AG10803 (cell line): Measurements from ENCODE around the gene ITSN1.
A peak's percentile ranks its signal among the peaks of the same experiment; 100 is the strongest.

Experiments used
- DNase-seq: peaks from one replicate; pipeline ENCODE4 v3.0.0; 2010; ENCODE audit warnings: low read depth
- H3K4me3 ChIP-seq: 2 replicates; pipeline ENCODE4 v1.5.1; 2011; ENCODE audit warnings: mild to moderate bottlenecking, low read length, control low read depth
- TF ChIP-seq, protein P1 (sequence below): conservative IDR thresholded peaks from 2 replicates; pipeline ENCODE4 v1.5.1; 2011; ENCODE audit warnings: mild to moderate bottlenecking, low read length, control low read depth, inconsistent platforms

ITSN1 gene

DNA sequence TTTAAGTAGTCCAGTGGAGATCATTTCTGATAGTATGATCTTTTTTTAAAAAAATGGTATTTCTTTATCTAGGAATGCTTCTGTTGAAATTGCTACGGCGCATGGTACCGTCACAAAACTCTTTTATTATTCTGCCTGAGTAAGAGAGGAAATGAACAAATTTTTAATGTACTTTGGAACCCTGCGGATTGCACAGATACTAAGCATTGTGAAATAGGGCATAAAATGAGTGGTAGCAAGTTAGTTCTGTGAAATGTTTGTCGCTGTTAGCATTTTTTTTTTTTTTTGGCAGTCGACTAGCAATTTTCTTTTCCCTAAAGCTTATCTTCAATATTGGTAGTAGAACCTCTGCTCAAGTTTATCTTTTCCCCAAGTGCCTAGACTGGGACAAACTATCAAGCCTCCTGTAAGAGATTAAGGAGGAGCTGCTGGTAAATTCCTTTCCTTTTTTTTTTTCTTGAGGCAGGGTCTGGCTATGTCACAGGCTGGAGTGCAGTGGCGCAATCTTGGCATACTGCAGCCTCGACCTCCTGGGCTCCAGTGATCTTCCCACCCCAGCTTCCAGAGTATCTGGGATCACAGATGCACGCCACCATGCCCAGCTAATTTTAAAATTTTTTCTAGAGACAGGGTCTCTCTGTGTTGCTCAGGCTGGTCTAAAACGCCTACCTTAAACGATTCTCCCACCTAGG lies 2.2 kb downstream of the ITSN1 start:
- H3K4me3 ChIP-seq, result peak overlapping the region; percentile 79
- TF ChIP-seq, protein P1, sequence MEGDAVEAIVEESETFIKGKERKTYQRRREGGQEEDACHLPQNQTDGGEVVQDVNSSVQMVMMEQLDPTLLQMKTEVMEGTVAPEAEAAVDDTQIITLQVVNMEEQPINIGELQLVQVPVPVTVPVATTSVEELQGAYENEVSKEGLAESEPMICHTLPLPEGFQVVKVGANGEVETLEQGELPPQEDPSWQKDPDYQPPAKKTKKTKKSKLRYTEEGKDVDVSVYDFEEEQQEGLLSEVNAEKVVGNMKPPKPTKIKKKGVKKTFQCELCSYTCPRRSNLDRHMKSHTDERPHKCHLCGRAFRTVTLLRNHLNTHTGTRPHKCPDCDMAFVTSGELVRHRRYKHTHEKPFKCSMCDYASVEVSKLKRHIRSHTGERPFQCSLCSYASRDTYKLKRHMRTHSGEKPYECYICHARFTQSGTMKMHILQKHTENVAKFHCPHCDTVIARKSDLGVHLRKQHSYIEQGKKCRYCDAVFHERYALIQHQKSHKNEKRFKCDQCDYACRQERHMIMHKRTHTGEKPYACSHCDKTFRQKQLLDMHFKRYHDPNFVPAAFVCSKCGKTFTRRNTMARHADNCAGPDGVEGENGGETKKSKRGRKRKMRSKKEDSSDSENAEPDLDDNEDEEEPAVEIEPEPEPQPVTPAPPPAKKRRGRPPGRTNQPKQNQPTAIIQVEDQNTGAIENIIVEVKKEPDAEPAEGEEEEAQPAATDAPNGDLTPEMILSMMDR, result no peak
- DNase-seq, result peak; percentile 82

DNA sequence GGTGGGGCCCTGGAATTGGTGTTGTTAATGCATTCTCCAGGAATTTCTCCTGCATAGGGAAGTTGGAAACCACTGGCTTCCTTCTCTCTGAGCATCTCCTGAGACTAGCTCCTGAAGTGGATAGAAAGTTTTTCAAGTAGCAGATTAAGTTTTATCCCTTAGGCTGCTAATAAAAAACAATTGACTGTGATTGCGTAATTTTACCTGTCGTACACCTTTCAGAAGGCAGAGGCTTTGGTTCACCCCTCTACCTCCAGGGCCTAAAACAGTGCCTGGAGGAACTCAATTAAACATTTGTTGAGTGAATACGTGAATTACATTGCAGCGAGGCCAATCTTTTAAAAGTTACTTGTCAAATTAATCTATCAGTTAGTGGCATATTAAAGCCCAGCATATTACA lies 3.4 kb downstream of the ITSN1 start:
- no peak overlapping the region for H3K4me3 ChIP-seq
- no peak for DNase-seq
- TF ChIP-seq, protein P1, result no peak

DNA sequence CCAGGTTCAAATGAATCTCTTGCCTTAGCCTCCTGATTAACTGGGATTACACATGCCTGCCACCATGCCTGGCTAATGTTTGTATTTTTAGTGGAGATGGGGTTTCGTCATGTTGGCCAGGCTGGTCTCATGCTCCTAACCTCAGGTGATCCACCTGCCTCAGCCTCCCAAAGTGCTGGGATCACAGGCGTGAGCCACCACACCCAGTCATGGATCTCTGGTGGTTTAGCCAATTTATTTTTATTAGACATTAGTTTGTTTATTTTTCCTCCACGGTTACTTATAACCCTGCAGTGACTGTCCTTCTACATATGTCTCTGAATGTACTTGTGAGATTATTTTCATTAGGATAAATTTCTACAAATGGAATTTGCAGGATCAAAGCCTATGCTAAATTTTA lies 5.3 kb downstream of the ITSN1 start:
- DNase-seq, result no peak
- TF ChIP-seq, protein P1, result no peak
- no peak overlapping the region for H3K4me3 ChIP-seq

DNA sequence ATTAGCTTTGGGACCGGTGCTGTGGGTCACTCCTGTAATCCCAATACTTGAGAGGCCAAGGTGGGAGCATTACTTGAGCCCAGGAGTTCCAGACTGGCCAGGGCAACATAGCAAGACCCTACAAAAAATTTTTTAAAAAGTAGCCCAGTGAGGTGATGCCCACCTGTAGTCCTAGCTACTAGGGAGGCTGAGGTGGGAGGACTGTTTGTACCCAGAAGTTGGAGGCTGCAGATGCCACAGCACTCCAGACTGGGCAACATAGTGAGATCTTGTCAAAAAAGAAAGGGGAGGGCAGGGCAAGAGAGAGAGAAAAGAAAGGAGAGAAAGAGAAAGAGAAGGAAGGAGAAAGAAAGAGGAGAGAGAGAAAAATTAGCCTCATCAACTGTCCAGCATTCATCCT lies 6.3 kb downstream of the ITSN1 start:
- TF ChIP-seq, protein P1, result no peak
- no peak for DNase-seq
- no peak overlapping the region for H3K4me3 ChIP-seq

DNA sequence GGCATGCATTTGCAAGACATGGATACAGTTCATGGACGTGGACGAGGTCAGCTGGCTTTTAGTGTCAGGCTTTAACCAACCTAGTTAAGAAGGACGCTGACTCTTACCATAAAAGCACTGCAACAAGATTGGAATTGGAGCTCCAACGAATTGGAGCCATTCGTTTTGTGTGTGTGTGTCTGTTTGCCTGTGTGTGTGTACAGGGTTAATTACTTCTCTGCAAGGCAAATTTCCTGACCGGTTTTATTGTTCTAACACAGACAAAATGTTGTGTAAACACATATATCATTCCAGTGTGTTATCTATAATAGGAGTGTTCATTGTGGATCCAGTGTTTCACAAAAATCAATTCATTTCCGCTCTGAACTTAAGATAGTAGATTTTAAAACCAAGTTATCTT lies 7.9 kb downstream of the ITSN1 start:
- DNase-seq, result no peak
- H3K4me3 ChIP-seq, result no peak overlapping the region
- TF ChIP-seq, protein P1, result no peak

DNA sequence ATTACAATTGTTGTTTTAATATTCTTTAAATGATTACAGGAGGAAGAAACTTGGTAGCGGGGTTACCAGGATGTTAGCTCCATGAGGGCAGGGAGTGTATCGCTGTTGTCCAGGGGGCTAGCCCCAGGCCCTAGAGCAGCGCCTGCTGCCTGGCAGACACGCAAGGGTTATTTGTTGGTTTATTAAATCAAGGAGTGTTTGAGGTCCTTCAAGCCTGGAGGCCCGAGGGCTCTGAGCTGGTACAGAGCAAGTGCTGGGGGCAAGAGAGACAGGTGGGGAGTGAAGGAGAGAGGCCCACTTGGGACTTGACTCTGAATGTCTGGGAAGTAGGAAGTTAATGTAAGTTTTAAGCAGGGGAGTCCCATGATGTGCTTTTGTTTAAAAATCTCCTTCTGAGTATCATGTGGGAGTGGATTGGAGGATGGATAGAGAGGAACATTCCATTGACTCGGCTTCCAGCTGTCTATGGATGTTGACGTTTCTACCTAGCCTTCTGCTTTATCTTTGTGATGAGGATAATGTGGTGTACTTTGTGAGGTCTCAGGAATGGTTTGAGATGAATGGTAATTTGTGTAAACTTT lies 8.7 kb downstream of the ITSN1 start:
- TF ChIP-seq, protein P1, result no peak
- H3K4me3 ChIP-seq, result no peak overlapping the region
- DNase-seq, result no peak
